ENCODE data around the gene CIRBP.

Gene CIRBP

DNA sequence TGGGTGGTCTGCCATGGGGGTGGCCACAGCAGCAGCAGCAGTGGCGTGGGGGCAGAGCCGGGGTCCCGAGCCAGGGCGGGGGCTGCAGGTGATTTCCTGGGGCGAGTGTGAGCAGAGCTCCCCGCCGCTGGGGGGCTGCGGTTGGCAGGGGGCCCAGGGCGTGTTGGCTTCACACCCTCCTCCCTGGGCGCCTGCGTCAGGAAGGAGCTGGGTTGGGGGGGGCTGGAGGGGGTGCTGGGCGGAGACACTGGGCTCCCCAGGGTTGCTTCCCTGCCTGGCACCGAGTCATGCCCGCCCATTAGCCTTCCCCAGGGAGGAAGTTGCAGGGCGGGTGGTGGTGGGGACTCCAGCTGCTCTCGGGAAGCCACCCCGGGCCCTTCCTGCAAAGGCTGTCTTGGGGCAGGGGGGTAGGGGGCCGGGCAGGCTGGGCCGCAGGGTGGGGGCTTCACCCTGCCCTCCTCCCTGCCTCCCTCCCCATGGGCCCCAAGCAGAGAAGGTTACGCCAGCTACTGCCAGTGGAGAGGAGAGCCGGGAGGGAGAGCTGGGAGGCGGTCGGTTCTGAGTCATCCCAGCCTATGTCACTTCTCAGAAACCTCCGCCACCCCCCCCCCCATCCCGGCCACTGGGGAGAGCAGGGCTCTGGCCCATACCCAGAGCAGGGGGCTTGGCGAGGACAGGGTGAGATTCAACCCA is 16.2 kb upstream of the CIRBP start:
- peaks cover 55% of the 10 kb centered on the region for H3K36me3 ChIP-seq (replicated peaks; ENCODE audit: low read depth, low read length)
- peaks cover 25% of the 10 kb centered on the region for H3K4me1 ChIP-seq (ENCODE audit: low read length)
- peak overlapping the region; percentile 100 for H3K4me2 ChIP-seq (ENCODE audit: low read length)
- peaks cover 11% of the 10 kb centered on the region; the same call in 1 of the 2 replicates for H4K20me1 ChIP-seq (ENCODE audit: insufficient read depth, low read length)
- H3K9ac ChIP-seq (ENCODE audit: low read length), result peak overlapping the region; percentile 98
- H3K27ac ChIP-seq (ENCODE audit: low read length), result peak overlapping the region; percentile 92
- no peak overlapping the region for H2AFZ ChIP-seq (ENCODE audit: low read depth, low read length)
- no peaks in the 10 kb centered on the region for H3K9me3 ChIP-seq (ENCODE audit: insufficient read depth, low read length)
- no peaks in the 10 kb centered on the region for H3K27me3 ChIP-seq (ENCODE audit: low read depth, low read length)
- peak overlapping the region; percentile 88 for H3K4me3 ChIP-seq (ENCODE audit: low read length)
- TF ChIP-seq, protein P1, sequence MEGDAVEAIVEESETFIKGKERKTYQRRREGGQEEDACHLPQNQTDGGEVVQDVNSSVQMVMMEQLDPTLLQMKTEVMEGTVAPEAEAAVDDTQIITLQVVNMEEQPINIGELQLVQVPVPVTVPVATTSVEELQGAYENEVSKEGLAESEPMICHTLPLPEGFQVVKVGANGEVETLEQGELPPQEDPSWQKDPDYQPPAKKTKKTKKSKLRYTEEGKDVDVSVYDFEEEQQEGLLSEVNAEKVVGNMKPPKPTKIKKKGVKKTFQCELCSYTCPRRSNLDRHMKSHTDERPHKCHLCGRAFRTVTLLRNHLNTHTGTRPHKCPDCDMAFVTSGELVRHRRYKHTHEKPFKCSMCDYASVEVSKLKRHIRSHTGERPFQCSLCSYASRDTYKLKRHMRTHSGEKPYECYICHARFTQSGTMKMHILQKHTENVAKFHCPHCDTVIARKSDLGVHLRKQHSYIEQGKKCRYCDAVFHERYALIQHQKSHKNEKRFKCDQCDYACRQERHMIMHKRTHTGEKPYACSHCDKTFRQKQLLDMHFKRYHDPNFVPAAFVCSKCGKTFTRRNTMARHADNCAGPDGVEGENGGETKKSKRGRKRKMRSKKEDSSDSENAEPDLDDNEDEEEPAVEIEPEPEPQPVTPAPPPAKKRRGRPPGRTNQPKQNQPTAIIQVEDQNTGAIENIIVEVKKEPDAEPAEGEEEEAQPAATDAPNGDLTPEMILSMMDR (IDR thresholded peaks at IDR 0.05; ENCODE audit: low read depth, low read length), result no peak
- no peak for TF ChIP-seq EZH2phosphoT487 (IDR thresholded peaks at IDR 0.05; ENCODE audit: low read depth)
- peaks cover 61% of the 10 kb centered on the region for H3K79me2 ChIP-seq (ENCODE audit: low read length)

DNA sequence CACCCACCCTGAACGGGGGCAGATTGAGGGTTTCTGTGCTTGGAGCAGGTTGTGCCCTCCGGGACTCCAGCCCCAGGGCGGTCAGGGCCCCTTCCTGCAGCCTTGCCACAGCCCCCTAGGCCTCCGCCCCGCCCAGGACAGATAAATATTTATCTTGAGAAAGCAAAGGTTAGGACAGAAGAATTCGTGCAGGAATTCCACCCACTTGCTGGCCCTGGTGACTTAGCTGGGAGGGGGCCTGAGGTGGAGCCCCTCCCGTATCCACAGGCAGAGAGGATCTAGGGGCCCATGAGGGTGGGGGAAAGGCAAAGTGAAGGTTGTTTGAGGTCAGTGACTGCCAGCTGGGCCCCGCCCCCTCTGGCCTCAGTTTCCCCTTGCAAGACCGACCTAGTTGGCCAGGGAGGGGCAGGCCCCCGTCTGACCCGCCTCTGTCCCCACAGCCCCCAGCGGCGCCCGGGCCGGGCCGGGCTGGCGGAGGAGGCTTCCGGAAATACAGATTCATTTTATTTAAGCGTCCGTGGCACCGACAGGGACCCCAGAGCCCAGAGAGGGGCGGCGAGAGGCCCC is 15.5 kb upstream of the CIRBP start:
- Histone ChIP-seq H3K27ac (ENCODE audit: low read length) (peak overlapping the region; percentile 92), H3K27me3 (ENCODE audit: low read depth, low read length) (no peaks in the 10 kb centered on the region), H3K4me3 (ENCODE audit: low read length) (peak overlapping the region; percentile 88), H3K9me3 (ENCODE audit: insufficient read depth, low read length) (no peaks in the 10 kb centered on the region), H3K79me2 (ENCODE audit: low read length) (peaks cover 66% of the 10 kb centered on the region), H2AFZ (ENCODE audit: low read depth, low read length) (no peak overlapping the region), H3K9ac (ENCODE audit: low read length) (peak overlapping the region; percentile 98), H3K4me1 (ENCODE audit: low read length) (peaks cover 29% of the 10 kb centered on the region), H3K4me2 (ENCODE audit: low read length) (peak overlapping the region; percentile 100), H4K20me1 (ENCODE audit: insufficient read depth, low read length) (peaks cover 11% of the 10 kb centered on the region; the same call in 1 of the 2 replicates), H3K36me3 (replicated peaks; ENCODE audit: low read depth, low read length) (peaks cover 58% of the 10 kb centered on the region)
- TF ChIP-seq, protein P1 (IDR thresholded peaks at IDR 0.05; ENCODE audit: low read depth, low read length), result no peak
- no peak for TF ChIP-seq EZH2phosphoT487 (IDR thresholded peaks at IDR 0.05; ENCODE audit: low read depth)

DNA sequence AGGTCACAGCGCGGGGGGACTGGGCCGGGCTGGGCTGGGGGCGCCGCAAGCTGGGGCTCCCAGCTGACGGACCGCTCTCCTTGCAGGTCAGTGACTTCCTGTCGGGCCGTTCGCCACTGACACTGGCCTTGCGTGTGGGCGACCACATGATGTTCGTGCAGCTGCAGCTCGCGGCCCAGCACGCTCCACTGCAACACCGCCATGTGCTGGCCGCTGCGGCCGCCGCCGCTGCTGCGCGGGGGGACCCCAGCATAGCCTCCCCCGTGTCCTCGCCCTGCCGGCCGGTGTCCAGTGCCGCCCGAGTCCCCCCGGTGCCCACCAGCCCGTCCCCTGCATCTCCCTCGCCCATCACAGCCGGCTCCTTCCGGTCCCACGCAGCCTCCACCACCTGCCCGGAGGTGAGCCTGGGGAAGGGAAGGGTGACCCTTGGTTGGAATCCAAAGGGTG is 15.0 kb upstream of the CIRBP start:
- Histone ChIP-seq H3K27ac (ENCODE audit: low read length) (no peak overlapping the region), H3K9ac (ENCODE audit: low read length) (no peak overlapping the region), H3K4me2 (ENCODE audit: low read length) (no peak overlapping the region), H3K4me3 (ENCODE audit: low read length) (no peak overlapping the region), H2AFZ (ENCODE audit: low read depth, low read length) (no peak overlapping the region), H3K79me2 (ENCODE audit: low read length) (peaks cover 66% of the 10 kb centered on the region), H3K9me3 (ENCODE audit: insufficient read depth, low read length) (no peaks in the 10 kb centered on the region), H4K20me1 (ENCODE audit: insufficient read depth, low read length) (peaks cover 11% of the 10 kb centered on the region; the same call in 1 of the 2 replicates), H3K4me1 (ENCODE audit: low read length) (peaks cover 34% of the 10 kb centered on the region), H3K27me3 (ENCODE audit: low read depth, low read length) (no peaks in the 10 kb centered on the region), H3K36me3 (replicated peaks; ENCODE audit: low read depth, low read length) (peaks cover 58% of the 10 kb centered on the region)
- TF ChIP-seq EZH2phosphoT487 (IDR thresholded peaks at IDR 0.05; ENCODE audit: low read depth), result no peak
- TF ChIP-seq, protein P1 (IDR thresholded peaks at IDR 0.05; ENCODE audit: low read depth, low read length), result no peak

DNA sequence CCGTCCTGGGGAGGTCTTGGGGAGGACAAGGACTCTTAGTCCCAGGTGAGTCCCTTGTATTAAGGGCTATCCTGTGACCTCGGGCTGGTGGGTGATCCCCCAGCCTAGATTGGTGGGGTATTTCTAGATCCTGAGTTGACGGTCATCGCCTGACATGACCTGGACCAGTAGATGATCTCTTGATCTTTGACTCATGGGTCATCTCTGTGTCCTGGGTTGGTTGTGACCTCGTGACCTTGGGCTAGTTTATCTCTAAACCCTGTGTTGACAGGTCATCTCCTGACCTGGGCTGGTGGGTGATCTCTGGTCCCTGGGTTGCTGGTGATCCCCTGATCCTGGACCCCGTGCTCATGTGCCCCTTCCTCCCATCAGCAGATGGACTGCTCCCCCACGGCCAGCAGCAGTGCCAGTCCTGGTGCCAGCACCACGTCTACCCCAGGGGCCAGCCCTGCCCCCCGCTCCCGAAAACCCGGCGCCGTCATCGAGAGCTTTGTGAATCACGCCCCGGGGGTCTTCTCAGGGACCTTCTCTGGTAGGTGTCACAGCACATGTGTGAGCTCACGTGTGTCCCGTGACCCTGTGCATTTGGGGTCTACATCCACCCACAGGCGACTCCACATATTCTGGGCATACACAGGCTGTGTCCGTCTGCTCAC is 14.5 kb upstream of the CIRBP start:
- Histone ChIP-seq H3K27ac (ENCODE audit: low read length) (no peak overlapping the region), H3K79me2 (ENCODE audit: low read length) (peaks cover 65% of the 10 kb centered on the region), H4K20me1 (ENCODE audit: insufficient read depth, low read length) (peaks cover 11% of the 10 kb centered on the region; the same call in 1 of the 2 replicates), H3K27me3 (ENCODE audit: low read depth, low read length) (no peaks in the 10 kb centered on the region), H3K4me2 (ENCODE audit: low read length) (no peak overlapping the region), H3K36me3 (replicated peaks; ENCODE audit: low read depth, low read length) (peaks cover 58% of the 10 kb centered on the region), H2AFZ (ENCODE audit: low read depth, low read length) (no peak overlapping the region), H3K9me3 (ENCODE audit: insufficient read depth, low read length) (no peaks in the 10 kb centered on the region), H3K4me1 (ENCODE audit: low read length) (peaks cover 39% of the 10 kb centered on the region), H3K4me3 (ENCODE audit: low read length) (no peak overlapping the region), H3K9ac (ENCODE audit: low read length) (no peak overlapping the region)
- TF ChIP-seq EZH2phosphoT487 (IDR thresholded peaks at IDR 0.05; ENCODE audit: low read depth), result no peak
- TF ChIP-seq, protein P1 (IDR thresholded peaks at IDR 0.05; ENCODE audit: low read depth, low read length), result no peak
